H4 (cell line): Measurements from ENCODE around the gene NPDC1. TPM values are rescaled to one million over a fixed set of nuclear protein-coding genes. Genes with fewer than 3 reads are reported as not detected.

Source experiments
- DNase-seq: peaks from one replicate; pipeline ENCODE4 v3.0.0-alpha.2; 2015; ENCODE audit warnings: low spot score
- total RNA-seq: library from RNA; depleted of rRNA; stranded (reverse); fragments of >200 nt; shearing (Covaris generic); gene quantifications from 2 replicates; pipeline ENCODE4 v1.2.3, GENCODE V29; 2014

The NPDC1 gene
- total RNA-seq, 1 experiment from 2014 or later, result 4.1 TPM

- DNase-seq, result peak; percentile 42
These were observed 9.7 kb upstream of the NPDC1 start for GRCh38 chr9:137055385-137056364.

- DNase-seq, result no peak
These were observed 9.0 kb upstream of the NPDC1 start for GRCh38 chr9:137054932-137055384.

GRCh38 chr9:137053944-137054931, 8.3 kb upstream of the NPDC1 start, which contains the start of gene ENTPD2:
Gene ENTPD2, minus strand, starts transcription at chr9:137054061. Its CDS starts 64 bp downstream, at chr9:137053997.
- DNase-seq, result no peak

- DNase-seq, result no peak
These were observed 7.3 kb upstream of the NPDC1 start for GRCh38 chr9:137052998-137053943.

GRCh38 chr9:137052293-137052692, 6.3 kb upstream of the NPDC1 start:
- no peak for DNase-seq

- no peak for DNase-seq
These were observed 5.3 kb upstream of the NPDC1 start for GRCh38 chr9:137051145-137051724.

- DNase-seq, result no peak
These were observed 4.6 kb upstream of the NPDC1 start for GRCh38 chr9:137050570-137050969.

- no peak for DNase-seq
These were observed 3.8 kb upstream of the NPDC1 start for GRCh38 chr9:137049544-137050449.

- DNase-seq, result no peak
These were observed 2.9 kb upstream of the NPDC1 start for GRCh38 chr9:137048655-137049543.

GRCh38 chr9:137045294-137046087, 486 bp downstream of the NPDC1 start:
- no peak for DNase-seq

GRCh38 chr9:137044502-137045177, 1.3 kb downstream of the NPDC1 start:
- DNase-seq, result no peak

GRCh38 chr9:137044037-137044436, 1.9 kb downstream of the NPDC1 start:
- DNase-seq, result no peak

GRCh38 chr9:137042751-137043727, 2.9 kb downstream of the NPDC1 start:
- DNase-seq, result no peak

- no peak for DNase-seq
These were observed 4.9 kb downstream of the NPDC1 start for GRCh38 chr9:137041124-137041523.

- DNase-seq, result no peak
These were observed 5.4 kb downstream of the NPDC1 start for GRCh38 chr9:137040568-137040967.
